ENCODE results near the gene STAC2. TPM values are rescaled to one million over a fixed set of nuclear protein-coding genes. Genes with fewer than 3 reads are reported as not detected.
"Not testable (repeated sequence)": the region's sequence is repeated elsewhere in the genome, so short reads cannot be mapped to it uniquely, and the experiment has no call there.

Gene STAC2
- total and polyA plus RNA-seq, 2 donors (not counting 1 experiment from before 2014, with no cell fraction given): not detected

DNA sequence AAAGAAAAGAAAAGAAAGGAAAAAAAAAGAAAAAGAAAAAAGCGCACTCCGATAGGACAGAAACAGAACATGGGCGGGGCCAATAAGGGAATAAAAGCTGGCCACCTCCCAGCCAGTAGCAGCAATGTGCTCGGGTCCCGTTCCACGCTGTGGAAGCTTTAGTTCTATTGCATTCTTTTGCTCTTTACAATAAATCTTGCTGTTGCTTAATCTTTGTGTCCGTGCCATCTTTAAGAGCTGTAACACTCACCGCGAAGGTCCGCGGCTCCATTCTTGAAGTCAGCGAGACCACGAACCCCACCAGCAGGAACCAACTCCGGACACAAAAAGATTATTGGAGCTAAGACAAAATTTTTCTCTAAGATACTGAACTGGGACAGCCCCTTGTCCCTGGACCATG is 56.6 kb downstream of the STAC2 start:
- CTCF ChIA-PET: interaction anchor here (0.7 to 6.9 kb wide), 6 partner anchors 14 to 1086 kb away, joined by 3 to 77 read pairs (median 4); no protein-coding TSS in a partner anchor
- H3K27ac Mint-ChIP-seq: no peak overlapping the region

DNA sequence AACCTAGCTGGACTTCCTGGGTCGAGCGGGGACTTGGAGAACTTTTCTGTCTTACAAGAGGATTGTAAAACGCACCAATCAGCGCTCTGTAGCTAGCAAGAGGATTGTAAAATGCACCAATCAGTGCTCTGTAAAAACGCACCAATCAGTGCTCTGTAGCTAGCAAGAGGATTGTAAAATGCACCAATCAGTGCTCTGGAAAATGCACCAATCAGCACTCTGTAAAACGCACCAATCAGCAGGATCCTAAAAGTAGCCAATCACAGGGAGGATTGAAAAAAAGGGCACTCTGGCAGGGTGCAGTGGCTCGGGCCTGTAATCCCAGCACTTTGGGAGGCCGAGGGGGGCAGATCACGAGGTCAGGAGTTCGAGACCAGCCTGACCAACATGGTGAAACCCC is 57.2 kb downstream of the STAC2 start:
- Histone ChIP-seq H3K9me3 (ENCODE audit: control extremely low read depth in 1 of 3, control insufficient read depth in 2 of 3, insufficient read depth in 1 of 3, low read length in 2 of 3) (peaks cover 0 to 12% (median 0%) of the 10 kb centered on the region in 3 donors), H3K4me1 (ENCODE audit: control insufficient read depth in 2 of 2, insufficient read depth in 2 of 2, low read length in 2 of 2) (peaks cover 27 to 29% of the 10 kb centered on the region in 2 donors), H3K27me3 (replicated peaks in 1 of 4; ENCODE audit: control extremely low read depth in 1 of 4, control insufficient read depth in 3 of 4, insufficient read depth in 4 of 4, low read length in 3 of 4) (peaks cover 0 to 56% (median 19%) of the 10 kb centered on the region in 4 experiments)
- H3K4me3 ChIP-seq (ENCODE audit: control extremely low read depth in 1 of 5, extremely low read depth in 1 of 5, insufficient read depth in 1 of 5, low read depth in 2 of 5, low read length in 4 of 5); H3K27ac Mint-ChIP-seq; H3K9ac ChIP-seq (ENCODE audit: low read length); DNase-seq; H2AFZ ChIP-seq (ENCODE audit: insufficient read depth, low read depth, low read length, poor library complexity, severe bottlenecking); H3K27ac ChIP-seq (ENCODE audit: low read length in 2 of 2); H3K9me3 Mint-ChIP-seq (ENCODE audit: insufficient read depth); H3K36me3 ChIP-seq (replicated peaks in 1 of 2; ENCODE audit: control extremely low read depth in 1 of 2, control insufficient read depth in 1 of 2, extremely low read depth in 1 of 2, insufficient read depth in 2 of 2, low read length in 1 of 2); H3K79me2 ChIP-seq (ENCODE audit: control insufficient read depth, insufficient read depth, low read length); H4K20me1 ChIP-seq (ENCODE audit: control insufficient read depth, insufficient read depth, low read length, poor library complexity, severe bottlenecking); H3K4me2 ChIP-seq (replicated peaks; ENCODE audit: low read depth, low read length, poor library complexity, severe bottlenecking); intact Hi-C loops (cut with micrococcal nuclease); ATAC-seq (ENCODE audit: low read depth); H3K4me3 Mint-ChIP-seq: not testable (repeated sequence)
- ChIA-PET POLR2A (interaction anchor here (0.6 kb wide), 1 partner anchor 481 kb away, joined by 4 read pairs; no protein-coding TSS in a partner anchor), CTCF (interaction anchor here (1.8 to 6.9 kb wide), 4 partner anchors 15 to 187 kb away, joined by 5 to 77 read pairs (median 33); no protein-coding TSS in a partner anchor)
- 96% methylated on average over 6 of the region's 10 CpGs for WGBS (ENCODE audit: insufficient coverage)
- peaks cover 33% of the 10 kb centered on the region for H3K27me3 Mint-ChIP-seq
- H3K4me1 Mint-ChIP-seq: peaks cover 28% of the 10 kb centered on the region

More for the DNA sequence above, 56.6 kb downstream of the STAC2 start:
- Mint-ChIP-seq H3K4me3 (no peak overlapping the region), H3K27me3 (peaks cover 38% of the 10 kb centered on the region), H3K9me3 (ENCODE audit: insufficient read depth) (no peaks in the 10 kb centered on the region), H3K4me1 (peaks cover 28% of the 10 kb centered on the region)
- Histone ChIP-seq H3K4me3 (ENCODE audit: control extremely low read depth in 1 of 5, extremely low read depth in 1 of 5, insufficient read depth in 1 of 5, low read depth in 2 of 5, low read length in 4 of 5) (no peak overlapping the region), H3K4me2 (replicated peaks; ENCODE audit: low read depth, low read length, poor library complexity, severe bottlenecking) (no peak overlapping the region), H4K20me1 (ENCODE audit: control insufficient read depth, insufficient read depth, low read length, poor library complexity, severe bottlenecking) (no peaks in the 10 kb centered on the region), H3K4me1 (ENCODE audit: control insufficient read depth in 2 of 2, insufficient read depth in 2 of 2, low read length in 2 of 2) (peaks cover 27 to 29% of the 10 kb centered on the region in 2 donors), H3K9me3 (ENCODE audit: control extremely low read depth in 1 of 3, control insufficient read depth in 2 of 3, insufficient read depth in 1 of 3, low read length in 2 of 3) (peaks cover 0 to 12% (median 0%) of the 10 kb centered on the region in 3 donors), H3K9ac (ENCODE audit: low read length) (no peak overlapping the region), H3K79me2 (ENCODE audit: control insufficient read depth, insufficient read depth, low read length) (no peaks in the 10 kb centered on the region), H2AFZ (ENCODE audit: insufficient read depth, low read depth, low read length, poor library complexity, severe bottlenecking) (no peak overlapping the region), H3K36me3 (replicated peaks in 1 of 2; ENCODE audit: control extremely low read depth in 1 of 2, control insufficient read depth in 1 of 2, extremely low read depth in 1 of 2, insufficient read depth in 2 of 2, low read length in 1 of 2) (no peaks in the 10 kb centered on the region), H3K27me3 (replicated peaks in 1 of 4; ENCODE audit: control extremely low read depth in 1 of 4, control insufficient read depth in 3 of 4, insufficient read depth in 4 of 4, low read length in 3 of 4) (peaks cover 0 to 58% (median 20%) of the 10 kb centered on the region in 4 experiments), H3K27ac (ENCODE audit: low read length in 2 of 2) (no peak overlapping the region)
- TF ChIP-seq EZH2 (IDR thresholded peaks at IDR 0.05; ENCODE audit: borderline replicate concordance, insufficient read depth, low read depth, low read length, poor library complexity, severe bottlenecking): no peak
- TF ChIP-seq, protein P1, sequence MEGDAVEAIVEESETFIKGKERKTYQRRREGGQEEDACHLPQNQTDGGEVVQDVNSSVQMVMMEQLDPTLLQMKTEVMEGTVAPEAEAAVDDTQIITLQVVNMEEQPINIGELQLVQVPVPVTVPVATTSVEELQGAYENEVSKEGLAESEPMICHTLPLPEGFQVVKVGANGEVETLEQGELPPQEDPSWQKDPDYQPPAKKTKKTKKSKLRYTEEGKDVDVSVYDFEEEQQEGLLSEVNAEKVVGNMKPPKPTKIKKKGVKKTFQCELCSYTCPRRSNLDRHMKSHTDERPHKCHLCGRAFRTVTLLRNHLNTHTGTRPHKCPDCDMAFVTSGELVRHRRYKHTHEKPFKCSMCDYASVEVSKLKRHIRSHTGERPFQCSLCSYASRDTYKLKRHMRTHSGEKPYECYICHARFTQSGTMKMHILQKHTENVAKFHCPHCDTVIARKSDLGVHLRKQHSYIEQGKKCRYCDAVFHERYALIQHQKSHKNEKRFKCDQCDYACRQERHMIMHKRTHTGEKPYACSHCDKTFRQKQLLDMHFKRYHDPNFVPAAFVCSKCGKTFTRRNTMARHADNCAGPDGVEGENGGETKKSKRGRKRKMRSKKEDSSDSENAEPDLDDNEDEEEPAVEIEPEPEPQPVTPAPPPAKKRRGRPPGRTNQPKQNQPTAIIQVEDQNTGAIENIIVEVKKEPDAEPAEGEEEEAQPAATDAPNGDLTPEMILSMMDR (IDR thresholded peaks at IDR 0.05): no peak
- ATAC-seq (ENCODE audit: low read depth): no peak
- WGBS (ENCODE audit: insufficient coverage): 51% methylated on average over 12 of the region's 14 CpGs
- POLR2A ChIA-PET: interaction anchor here (0.6 to 0.7 kb wide), 2 partner anchors 17 to 464 kb away, joined by 3 to 5 read pairs; no protein-coding TSS in a partner anchor
- intact Hi-C loops (cut with micrococcal nuclease): no loop called here
- DNase-seq: no peak
